ENCODE data around the gene BTBD7. TPM values are rescaled to one million over a fixed set of nuclear protein-coding genes. Genes with fewer than 3 reads are reported as not detected.

Gene BTBD7
- polyA plus RNA-seq, 1 donor (not counting 4 experiments of a cell fraction or from before 2014, with no cell fraction given), result 25.1 TPM

DNA sequence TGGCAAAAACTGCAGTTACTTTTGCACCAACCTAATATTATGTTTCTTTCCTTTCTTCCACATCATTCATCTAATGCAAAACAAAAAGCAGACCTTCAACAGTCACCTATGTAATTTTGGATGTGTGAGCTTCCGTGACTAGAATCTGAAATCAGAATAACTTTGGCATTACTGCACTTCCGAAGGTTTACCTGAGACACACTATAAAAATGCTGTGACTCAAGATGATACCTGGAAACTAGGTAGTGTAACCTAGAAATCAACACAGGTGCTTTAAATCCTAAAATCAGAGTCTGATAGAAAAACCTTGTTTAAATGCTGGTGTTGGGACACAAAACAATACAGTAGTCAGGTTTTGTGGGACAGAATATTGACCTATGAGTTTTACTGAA is 2.2 kb downstream of the BTBD7 start:
- dilution Hi-C loops (cut with MboI; ENCODE audit: extremely low pct_ligation_motif_present, low sequenced_read_pairs), result no loop called here
- peak overlapping the region; percentile 84 for H3K9ac ChIP-seq (ENCODE audit: control insufficient read depth, extremely low read depth, insufficient read depth, low read length)
- H4K20me1 ChIP-seq (ENCODE audit: control insufficient read depth, extremely low read depth, insufficient read depth, low read length), result peaks cover 4% of the 10 kb centered on the region
- H3K36me3 ChIP-seq (ENCODE audit: control insufficient read depth in 2 of 2, extremely low read depth in 1 of 2, insufficient read depth in 2 of 2, low read length in 2 of 2), result peaks cover 0 to 5% of the 10 kb centered on the region in 2 experiments
- FAIRE-seq, result no peak
- peaks cover 76% of the 10 kb centered on the region for H3K79me2 ChIP-seq (ENCODE audit: control insufficient read depth, insufficient read depth, low read length)
- DNase-seq (ENCODE audit: low read depth, low spot score), result no peak
- H3K9me3 ChIP-seq (ENCODE audit: control insufficient read depth, low read depth, low read length), result no peaks in the 10 kb centered on the region
- peak overlapping the region; percentile 78 for H3K4me2 ChIP-seq (ENCODE audit: control insufficient read depth, extremely low read depth, insufficient read depth, low read depth, low read length)
- no peaks in the 10 kb centered on the region for H3K9me1 ChIP-seq (ENCODE audit: control insufficient read depth, extremely low read depth, insufficient read depth, low read length)
- no peaks in the 10 kb centered on the region for H3K27me3 ChIP-seq (ENCODE audit: control insufficient read depth, extremely low read depth, insufficient read depth, low read length)
- H3K4me3 ChIP-seq (ENCODE audit: control insufficient read depth in 2 of 3, extremely low read depth in 1 of 3, insufficient read depth in 2 of 3, low read depth in 1 of 3, low read length in 3 of 3), result peak overlapping the region in 2 of 3 experiments; percentile 86 to 95
- H2AFZ ChIP-seq (ENCODE audit: control insufficient read depth, low read length), result no peak overlapping the region
- H3K27ac ChIP-seq (ENCODE audit: control insufficient read depth, insufficient read depth, low read length), result peak overlapping the region; percentile 78
- no peak for TF ChIP-seq EZH2 (IDR thresholded peaks at IDR 0.05; ENCODE audit: low read length)
- TF ChIP-seq, protein P1, sequence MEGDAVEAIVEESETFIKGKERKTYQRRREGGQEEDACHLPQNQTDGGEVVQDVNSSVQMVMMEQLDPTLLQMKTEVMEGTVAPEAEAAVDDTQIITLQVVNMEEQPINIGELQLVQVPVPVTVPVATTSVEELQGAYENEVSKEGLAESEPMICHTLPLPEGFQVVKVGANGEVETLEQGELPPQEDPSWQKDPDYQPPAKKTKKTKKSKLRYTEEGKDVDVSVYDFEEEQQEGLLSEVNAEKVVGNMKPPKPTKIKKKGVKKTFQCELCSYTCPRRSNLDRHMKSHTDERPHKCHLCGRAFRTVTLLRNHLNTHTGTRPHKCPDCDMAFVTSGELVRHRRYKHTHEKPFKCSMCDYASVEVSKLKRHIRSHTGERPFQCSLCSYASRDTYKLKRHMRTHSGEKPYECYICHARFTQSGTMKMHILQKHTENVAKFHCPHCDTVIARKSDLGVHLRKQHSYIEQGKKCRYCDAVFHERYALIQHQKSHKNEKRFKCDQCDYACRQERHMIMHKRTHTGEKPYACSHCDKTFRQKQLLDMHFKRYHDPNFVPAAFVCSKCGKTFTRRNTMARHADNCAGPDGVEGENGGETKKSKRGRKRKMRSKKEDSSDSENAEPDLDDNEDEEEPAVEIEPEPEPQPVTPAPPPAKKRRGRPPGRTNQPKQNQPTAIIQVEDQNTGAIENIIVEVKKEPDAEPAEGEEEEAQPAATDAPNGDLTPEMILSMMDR (optimal IDR thresholded peaks at IDR 0.05 in 1 of 3, IDR thresholded peaks at IDR 0.05 in 1 of 3, conservative IDR thresholded peaks at IDR 0.05 in 1 of 3; ENCODE audit: extremely low read depth in 1 of 3, insufficient read depth in 2 of 3, low read length in 3 of 3), result no peak
- H3K4me1 ChIP-seq (ENCODE audit: control insufficient read depth, extremely low read depth, insufficient read depth, low read length), result peaks cover 24% of the 10 kb centered on the region

- Histone ChIP-seq H3K79me2 (ENCODE audit: control insufficient read depth, insufficient read depth, low read length) (peaks cover 81% of the 10 kb centered on the region), H3K9ac (ENCODE audit: control insufficient read depth, extremely low read depth, insufficient read depth, low read length) (peak overlapping the region; percentile 84), H3K9me1 (ENCODE audit: control insufficient read depth, extremely low read depth, insufficient read depth, low read length) (no peaks in the 10 kb centered on the region), H2AFZ (ENCODE audit: control insufficient read depth, low read length) (no peak overlapping the region), H3K36me3 (ENCODE audit: control insufficient read depth in 2 of 2, extremely low read depth in 1 of 2, insufficient read depth in 2 of 2, low read length in 2 of 2) (peaks cover 0 to 5% of the 10 kb centered on the region in 2 experiments), H3K27me3 (ENCODE audit: control insufficient read depth, extremely low read depth, insufficient read depth, low read length) (no peaks in the 10 kb centered on the region), H3K27ac (ENCODE audit: control insufficient read depth, insufficient read depth, low read length) (peak overlapping the region; percentile 78), H3K9me3 (ENCODE audit: control insufficient read depth, low read depth, low read length) (no peaks in the 10 kb centered on the region), H3K4me2 (ENCODE audit: control insufficient read depth, extremely low read depth, insufficient read depth, low read depth, low read length) (peak overlapping the region; percentile 78), H3K4me1 (ENCODE audit: control insufficient read depth, extremely low read depth, insufficient read depth, low read length) (peaks cover 24% of the 10 kb centered on the region), H3K4me3 (ENCODE audit: control insufficient read depth in 2 of 3, extremely low read depth in 1 of 3, insufficient read depth in 2 of 3, low read depth in 1 of 3, low read length in 3 of 3) (peak overlapping the region in 2 of 3 experiments; percentile 22 to 95), H4K20me1 (ENCODE audit: control insufficient read depth, extremely low read depth, insufficient read depth, low read length) (peaks cover 4% of the 10 kb centered on the region)
- dilution Hi-C loops (cut with MboI; ENCODE audit: extremely low pct_ligation_motif_present, low sequenced_read_pairs), result no loop called here
- DNase-seq (ENCODE audit: low read depth, low spot score), result no peak
- FAIRE-seq, result peak; percentile 57
- no peak for TF ChIP-seq EZH2 (IDR thresholded peaks at IDR 0.05; ENCODE audit: low read length)
- TF ChIP-seq, protein P1 (optimal IDR thresholded peaks at IDR 0.05 in 1 of 3, IDR thresholded peaks at IDR 0.05 in 1 of 3, conservative IDR thresholded peaks at IDR 0.05 in 1 of 3; ENCODE audit: extremely low read depth in 1 of 3, insufficient read depth in 2 of 3, low read length in 3 of 3), result no peak
Observed at GRCh38 chr14:93329965-93330608, 2.7 kb downstream of the BTBD7 start.
